Measurements from ENCODE around the gene SLC4A8. TPM values are rescaled to one million over a fixed set of nuclear protein-coding genes. Genes with fewer than 3 reads are reported as not detected.
A peak's percentile ranks its signal among the peaks of the same experiment; 100 is the strongest.

SLC4A8 gene
- total RNA-seq (2014; rRNA removed; shearing (Covaris generic)), result 0.21 and 1.0 TPM in 2 replicates
- 6.7 and 9.8 TPM in 2 replicates for total RNA-seq (2022)
- Bru-seq, nascent RNA, result percentile 42 among the genes with signal in this experiment
- percentile 44 among the genes with signal in this experiment for BruChase-seq, experiment 1, labeled RNA remaining after a 6-hour chase
- percentile 46 among the genes with signal in this experiment for BruChase-seq, experiment 2, labeled RNA remaining after a 2-hour chase
- long read RNA-seq, full-length matches to known transcripts, result 4 of 27 reads
- long read RNA-seq, partial matches to known transcripts, result 14 of 27 reads
- long read RNA-seq, other reads (novel, unspliced or antisense), result 9 of 27 reads

DNA sequence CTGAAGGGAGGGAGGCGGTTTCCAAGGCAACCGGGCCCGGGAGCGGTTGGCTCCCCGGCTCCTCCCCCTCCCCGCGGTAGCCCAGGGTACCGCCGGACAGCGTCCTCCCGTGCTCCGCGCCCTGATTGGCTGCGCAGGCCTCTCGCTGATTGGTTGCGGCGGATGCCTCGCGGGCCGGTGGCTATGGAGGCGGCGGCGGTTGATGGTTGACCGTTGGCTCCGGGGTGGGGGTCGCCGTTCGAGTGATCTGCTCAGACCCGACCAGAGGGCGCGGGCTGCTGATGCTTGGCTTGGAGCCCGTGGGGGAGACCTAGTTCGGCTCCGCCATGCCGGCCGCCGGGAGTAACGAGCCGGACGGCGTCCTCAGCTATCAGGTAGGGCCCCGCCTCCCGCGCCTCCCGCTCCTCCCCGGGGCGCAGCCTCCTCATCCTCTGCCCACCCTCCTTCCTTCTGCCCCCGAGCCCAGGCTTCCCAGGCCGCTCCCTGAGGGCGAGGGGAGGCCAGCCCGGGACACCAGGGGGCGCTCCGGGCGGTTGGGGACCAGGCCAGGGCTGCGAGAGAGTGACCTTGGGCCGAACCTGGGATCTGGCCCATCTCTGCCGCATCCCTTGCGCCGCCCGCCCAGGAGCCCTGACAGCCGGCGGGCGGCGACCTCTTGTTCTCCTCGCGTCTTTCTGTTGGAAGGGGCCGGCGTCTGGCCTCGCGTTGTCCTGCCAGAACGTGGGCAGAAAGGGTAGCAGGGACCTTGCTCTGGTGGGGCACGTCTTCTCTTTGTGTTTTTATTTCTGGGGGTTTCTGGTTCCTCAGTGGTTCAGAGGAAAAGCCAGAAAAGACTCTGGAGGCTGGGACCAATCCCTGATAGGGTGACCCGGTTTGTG is at the start of gene SLC4A8:
SLC4A8 (plus strand) TSS at position 170 of the 878 bp plus-strand sequence; CDS start at position 327, 157 bp downstream.
- Histone ChIP-seq H3K4me1 (ENCODE audit: insufficient read depth, low read length, poor library complexity, severe bottlenecking) (peaks cover 6% of the 10 kb centered on the region), H3K4me3 (ENCODE audit: low read depth, low read length, poor library complexity, severe bottlenecking) (peak within 1 kb of the TSS; percentile 59), H3K27ac (ENCODE audit: low read depth, low read length, poor library complexity, severe bottlenecking) (no peak within 1 kb of the TSS), H3K4me2 (ENCODE audit: low read length) (peak within 1 kb of the TSS; percentile 50), H4K20me1 (ENCODE audit: insufficient read depth, low read length) (no peaks in the 10 kb centered on the region), H3K9me2 (ENCODE audit: insufficient read depth, low read length) (no peaks in the 10 kb centered on the region), H3K79me2 (ENCODE audit: insufficient read depth, low read depth, low read length) (no peaks in the 10 kb centered on the region), H3K36me3 (ENCODE audit: insufficient read depth, low read length) (no peaks in the 10 kb centered on the region), H2AFZ (ENCODE audit: low read length) (peak within 1 kb of the TSS; percentile 9; the same call in 1 of the 2 replicates), H3K9me3 (ENCODE audit: low read length) (no peaks in the 10 kb centered on the region)
- peak; percentile 77 for DNase-seq (ENCODE audit: low spot score)
- TF ChIP-seq CTCF (conservative IDR thresholded peaks at IDR 0.05; ENCODE audit: low read length) (peak; percentile 78), EZH2phosphoT487 (IDR thresholded peaks at IDR 0.05; ENCODE audit: borderline replicate concordance, low read depth, low read length) (no peak)
- POLR2A ChIA-PET, result no interaction called here
- no TSS peak for BruUV-seq (replicated peaks)
- intact Hi-C loops (cut with micrococcal nuclease; ENCODE audit: unreplicated experiment), result no loop called here
- CTCF ChIA-PET (ENCODE audit: unreplicated experiment), result no interaction called here

DNA sequence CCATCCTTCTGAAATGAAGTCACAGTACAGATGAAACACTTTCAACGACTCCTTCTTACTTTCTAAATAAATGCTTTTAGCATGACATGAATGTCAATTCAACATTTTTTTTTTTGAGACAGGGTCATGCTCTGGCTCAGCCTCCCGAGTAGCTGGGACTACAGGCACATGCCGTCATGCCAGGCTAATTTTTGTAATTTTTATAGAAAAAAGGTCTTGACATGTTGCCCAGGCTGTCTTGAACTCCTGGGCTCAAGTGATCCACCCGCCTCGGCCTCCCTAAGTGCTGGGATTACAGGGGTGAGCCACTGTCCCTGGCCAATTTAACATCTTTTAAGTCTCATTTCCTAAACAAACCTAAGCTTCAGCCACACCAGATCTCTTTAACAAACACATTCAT is 49.8 kb upstream of the SLC4A8 start:
- Histone ChIP-seq H3K4me1 (ENCODE audit: insufficient read depth, low read length, poor library complexity, severe bottlenecking) (no peaks in the 10 kb centered on the region), H3K79me2 (ENCODE audit: insufficient read depth, low read depth, low read length) (no peaks in the 10 kb centered on the region), H3K9me2 (ENCODE audit: insufficient read depth, low read length) (no peaks in the 10 kb centered on the region), H2AFZ (ENCODE audit: low read length) (no peak overlapping the region), H3K27ac (ENCODE audit: low read depth, low read length, poor library complexity, severe bottlenecking) (no peak overlapping the region), H3K36me3 (ENCODE audit: insufficient read depth, low read length) (no peaks in the 10 kb centered on the region), H3K4me3 (ENCODE audit: low read depth, low read length, poor library complexity, severe bottlenecking) (no peak overlapping the region), H3K9me3 (ENCODE audit: low read length) (no peaks in the 10 kb centered on the region), H4K20me1 (ENCODE audit: insufficient read depth, low read length) (peaks cover 7% of the 10 kb centered on the region; the same call in 1 of the 2 replicates), H3K4me2 (ENCODE audit: low read length) (no peak overlapping the region)
- CTCF ChIA-PET (ENCODE audit: unreplicated experiment), result no interaction called here
- no peak for TF ChIP-seq CTCF (conservative IDR thresholded peaks at IDR 0.05; ENCODE audit: low read length)
- DNase-seq (ENCODE audit: low spot score), result no peak
- POLR2A ChIA-PET, result interaction anchor here (0.6 to 1.0 kb wide), 2 partner anchors 15 to 136 kb away, joined by 3 read pairs; partner anchors contain the start of gene DAZAP2
- no TSS peak for BruUV-seq (replicated peaks)
- intact Hi-C loops (cut with micrococcal nuclease; ENCODE audit: unreplicated experiment), result loop anchor here (2.0 kb wide), 1 partner anchor 158 kb away; no protein-coding TSS in a partner anchor
